GM23338 (cell line): Measurements from ENCODE around the gene CTBP2. TPM values are rescaled to one million over a fixed set of nuclear protein-coding genes. Genes with fewer than 3 reads are reported as not detected.

ENCODE experiments used
- ATAC-seq: fragments of 200-7000 bp; cut with Tn5 transposase; 3 replicates; pipeline ENCODE4 v1.9.1; 2020
- DNase-seq: peaks from one replicate; pipeline ENCODE4 v3.0.0-alpha.2; 2015; ENCODE audit warnings: low spot score
- H2AFZ ChIP-seq: fragments of 200-600 bp; sonication (generic); 2 replicates; pipeline ENCODE4 v1.8.0; 2016; ENCODE audit warnings: antibody characterized with exemption, mild to moderate bottlenecking, moderate library complexity
- H3F3A ChIP-seq: fragments of 200-600 bp; sonication (generic); replicated peaks from 2 replicates; pipeline ENCODE4 v1.8.0; 2017; ENCODE audit warnings: antibody characterized with exemption, mixed run types, low read depth
- H3K27ac ChIP-seq: fragments of 200-600 bp; sonication (generic); 2 replicates; pipeline ENCODE4 v1.6.1; 2016; ENCODE audit warnings: low read depth
- H3K27me3 ChIP-seq: fragments of 200-600 bp; sonication (generic); 2 replicates; pipeline ENCODE4 v1.8.0; 2016; ENCODE audit warnings: mild to moderate bottlenecking, mixed run types, moderate library complexity; ENCODE audit not compliant: insufficient read depth
- H3K36me3 ChIP-seq: fragments of 200-600 bp; sonication (generic); 2 replicates; pipeline ENCODE4 v1.8.0; 2016; ENCODE audit warnings: mild to moderate bottlenecking; ENCODE audit not compliant: insufficient read depth
- H3K4me1 ChIP-seq: fragments of 200-600 bp; sonication (generic); 2 replicates; pipeline ENCODE4 v1.8.0; 2016; ENCODE audit warnings: mild to moderate bottlenecking, moderate library complexity; ENCODE audit not compliant: insufficient read depth
- H3K4me2 ChIP-seq: fragments of 200-600 bp; sonication (generic); 2 replicates; pipeline ENCODE4 v1.7.1; 2017; ENCODE audit warnings: mixed run types
- H3K4me3 ChIP-seq: fragments of 200-600 bp; sonication (generic); 2 replicates; pipeline ENCODE4 v1.6.1; 2016; ENCODE audit warnings: mixed run types
- H3K79me2 ChIP-seq: fragments of 200-600 bp; sonication (generic); replicated peaks from 2 replicates; pipeline ENCODE4 v1.8.0; 2017; ENCODE audit warnings: mild to moderate bottlenecking; ENCODE audit not compliant: insufficient read depth
- H3K9me2 ChIP-seq: fragments of 200-600 bp; sonication (generic); 2 replicates; pipeline ENCODE4 v1.8.0; 2017; ENCODE audit not compliant: insufficient read depth
- H4K20me1 ChIP-seq: fragments of 200-600 bp; sonication (generic); replicated peaks from 2 replicates; pipeline ENCODE4 v1.8.0; 2017; ENCODE audit warnings: mild to moderate bottlenecking; ENCODE audit not compliant: insufficient read depth
- H3K27ac Mint-ChIP-seq: 2 replicates; pipeline ENCODE4 v1.8.0; 2020; ENCODE audit warnings: inconsistent platforms, mild to moderate bottlenecking, moderate library complexity, mixed read lengths
- H3K27me3 Mint-ChIP-seq: 3 replicates; pipeline ENCODE4 v1.8.0; 2022; ENCODE audit warnings: low read depth, mild to moderate bottlenecking, moderate library complexity, mixed read lengths, inconsistent platforms; ENCODE audit not compliant: insufficient read depth, poor library complexity
- H3K36me3 Mint-ChIP-seq: 3 replicates; pipeline ENCODE4 v1.8.0; 2021; ENCODE audit warnings: low read depth, mild to moderate bottlenecking, inconsistent platforms, moderate library complexity, mixed read lengths
- H3K4me1 Mint-ChIP-seq: 3 replicates; pipeline ENCODE4 v1.8.0; 2020; ENCODE audit warnings: mild to moderate bottlenecking, inconsistent platforms, mixed read lengths
- H3K4me3 Mint-ChIP-seq: 3 replicates; pipeline ENCODE4 v1.8.0; 2021; ENCODE audit warnings: moderate library complexity, mild to moderate bottlenecking, inconsistent platforms, mixed read lengths
- H3K9me3 Mint-ChIP-seq: 3 replicates; pipeline ENCODE4 v1.8.0; 2020; ENCODE audit warnings: moderate library complexity, mild to moderate bottlenecking, inconsistent platforms, mixed read lengths
- CREB1 ChIP-seq: fragments of 250-450 bp; sonication (Bioruptor Pico); IDR thresholded peaks from 2 replicates; pipeline ENCODE4 v1.5.0; 2020; ENCODE audit warnings: low read depth, mild to moderate bottlenecking, moderate library complexity
- ETS1 ChIP-seq: IDR thresholded peaks from 2 replicates; pipeline ENCODE4 v1.6.1; 2016; ENCODE audit warnings: antibody characterized with exemption
- EZH2 ChIP-seq: fragments of 200-600 bp; sonication (generic); IDR thresholded peaks from one replicate; pipeline ENCODE4 v1.8.0; 2017; ENCODE audit warnings: antibody characterized with exemption, mild to moderate bottlenecking, low read depth; ENCODE audit not compliant: unreplicated experiment
- EZH2phosphoT487 ChIP-seq: fragments of 200-600 bp; sonication (generic); IDR thresholded peaks from one replicate; pipeline ENCODE4 v1.8.1; 2018; ENCODE audit warnings: antibody characterized with exemption; ENCODE audit not compliant: unreplicated experiment
- JUNB ChIP-seq: IDR thresholded peaks from one replicate; pipeline ENCODE4 v1.6.1; 2016; ENCODE audit warnings: antibody characterized with exemption; ENCODE audit not compliant: unreplicated experiment
- POLR2AphosphoS5 ChIP-seq: IDR thresholded peaks from 2 replicates; pipeline ENCODE4 v1.6.1; 2016; ENCODE audit warnings: antibody characterized with exemption, low read depth
- polyA plus RNA-seq: library from polyadenylated mRNA; unstranded; fragments of >200 nt; fragmentation: Nextera tagmentation; extraction: Ambion mirVana; gene quantifications from 2 replicates; pipeline ENCODE4 v1.2.1, GENCODE V29; 2016
- total RNA-seq: library from RNA; depleted of rRNA; stranded (reverse); fragments of >200 nt; shearing (Covaris generic); gene quantifications from 2 replicates; pipeline ENCODE4 v1.2.3, GENCODE V29; 2014
- TF ChIP-seq, protein P1 (sequence below): fragments of 250-450 bp; sonication (Bioruptor Pico); IDR thresholded peaks from 2 replicates; pipeline ENCODE4 v1.5.0; 2020; ENCODE audit warnings: mild to moderate bottlenecking, moderate library complexity

Gene CTBP2
- total and polyA plus RNA-seq, 2 experiments from 2014 or later, result 133 to 265 TPM

DNA sequence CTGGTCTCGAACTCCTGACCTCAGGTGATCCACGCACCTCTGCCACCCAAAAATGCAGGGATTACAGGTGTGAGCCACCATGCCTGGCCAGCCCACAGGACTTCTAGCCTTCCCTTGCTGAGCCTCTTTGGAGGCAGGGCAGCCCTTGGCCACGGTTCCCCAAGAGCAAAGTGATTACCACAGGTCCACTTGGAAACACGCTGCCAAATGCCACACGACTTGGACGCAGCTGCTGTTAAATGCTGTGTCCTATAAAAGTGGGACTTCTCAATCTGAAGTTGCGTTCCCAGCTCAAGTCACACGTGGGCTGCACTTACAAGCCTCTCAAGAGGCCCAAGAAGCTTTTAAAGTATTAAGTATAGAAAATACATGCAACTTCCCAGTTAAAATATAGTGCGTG is 30.1 kb downstream of the CTBP2 start:
- H3K4me2 ChIP-seq, result no peak overlapping the region
- H3K27me3 ChIP-seq, result no peaks in the 10 kb centered on the region
- Mint-ChIP-seq H3K9me3 (no peaks in the 10 kb centered on the region), H3K27ac (no peak overlapping the region; the same call in 1 of the 2 replicates), H3K36me3 (peaks cover 87% of the 10 kb centered on the region), H3K27me3 (peaks cover 15% of the 10 kb centered on the region), H3K4me1 (peaks cover 88% of the 10 kb centered on the region), H3K4me3 (no peak overlapping the region)
- peaks cover 91% of the 10 kb centered on the region for H4K20me1 ChIP-seq
- 0 out of 2 replicates have a peak, but pooled peaks cover 2% of the 10 kb centered on the region for H3K9me2 ChIP-seq
- H3F3A ChIP-seq, result peaks cover 8% of the 10 kb centered on the region; the same call in 1 of the 2 replicates
- peaks cover 100% of the 10 kb centered on the region for H3K79me2 ChIP-seq
- DNase-seq (no peak), ATAC-seq (no peak)
- no peak overlapping the region for H3K4me3 ChIP-seq
- peaks cover 86% of the 10 kb centered on the region for H3K4me1 ChIP-seq
- TF ChIP-seq ETS1 (no peak), POLR2AphosphoS5 (0 out of 2 replicates have a peak, but pooled peaks have one; percentile 25)
- peak overlapping the region; percentile 55; the same call in 1 of the 2 replicates for H3K27ac ChIP-seq
- no peak overlapping the region for H2AFZ ChIP-seq
- peaks cover 23% of the 10 kb centered on the region for H3K36me3 ChIP-seq

DNA sequence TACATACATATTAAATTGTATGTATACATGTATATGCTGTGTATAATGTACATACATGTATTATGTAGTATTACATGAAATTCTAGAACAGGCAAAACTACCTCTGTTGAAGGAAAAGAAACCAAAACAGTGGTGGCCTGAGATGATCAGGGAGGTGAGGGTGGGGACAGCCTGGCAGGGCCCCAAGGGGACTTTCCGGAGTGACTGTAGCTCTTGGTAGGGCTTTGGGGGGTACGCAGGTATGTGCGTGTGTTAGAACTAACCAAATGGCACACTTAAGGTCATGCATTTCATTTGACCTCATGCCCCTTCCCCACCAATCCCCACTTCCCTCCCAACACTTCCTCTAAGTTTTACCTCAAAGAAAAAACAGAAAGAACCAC is 31.3 kb downstream of the CTBP2 start:
- Mint-ChIP-seq H3K4me1 (peaks cover 85% of the 10 kb centered on the region), H3K9me3 (no peaks in the 10 kb centered on the region), H3K4me3 (no peak overlapping the region), H3K27me3 (peaks cover 10% of the 10 kb centered on the region), H3K27ac (no peak overlapping the region), H3K36me3 (peaks cover 87% of the 10 kb centered on the region)
- no peak for ATAC-seq
- peaks cover 88% of the 10 kb centered on the region for H3K4me1 ChIP-seq
- H2AFZ ChIP-seq, result no peak overlapping the region
- H4K20me1 ChIP-seq, result peaks cover 98% of the 10 kb centered on the region
- TF ChIP-seq JUNB, result no peak
- no peak for TF ChIP-seq CREB1 (CRISPR knock-in tag)
- peaks cover 28% of the 10 kb centered on the region for H3K36me3 ChIP-seq
- DNase-seq, result no peak
- H3K9me2 ChIP-seq, result 0 out of 2 replicates have a peak, but pooled peaks cover 2% of the 10 kb centered on the region
- peaks cover 100% of the 10 kb centered on the region for H3K79me2 ChIP-seq
- no peaks in the 10 kb centered on the region for H3K27me3 ChIP-seq
- H3F3A ChIP-seq, result peaks cover 8% of the 10 kb centered on the region; the same call in 1 of the 2 replicates
- peak overlapping the region; percentile 55; the same call in 1 of the 2 replicates for H3K27ac ChIP-seq
- no peak overlapping the region for H3K4me2 ChIP-seq
- H3K4me3 ChIP-seq, result no peak overlapping the region

- Histone ChIP-seq H3K4me1 (peaks cover 88% of the 10 kb centered on the region), H3K27ac (peak overlapping the region; percentile 72; the same call in 1 of the 2 replicates), H3K79me2 (peaks cover 100% of the 10 kb centered on the region), H2AFZ (no peak overlapping the region), H3K4me3 (no peak overlapping the region), H3K36me3 (peaks cover 29% of the 10 kb centered on the region), H3K9me2 (0 out of 2 replicates have a peak, but pooled peaks cover 2% of the 10 kb centered on the region), H3F3A (0 out of 2 replicates have a peak, but pooled peaks cover 8% of the 10 kb centered on the region), H3K4me2 (no peak overlapping the region), H3K27me3 (no peaks in the 10 kb centered on the region), H4K20me1 (peaks cover 98% of the 10 kb centered on the region)
- peaks cover 87% of the 10 kb centered on the region for H3K36me3 Mint-ChIP-seq
- peak overlapping the region; percentile 29 for H3K27ac Mint-ChIP-seq
- no peaks in the 10 kb centered on the region for H3K9me3 Mint-ChIP-seq
- peaks cover 85% of the 10 kb centered on the region for H3K4me1 Mint-ChIP-seq
- no peak for DNase-seq
- H3K4me3 Mint-ChIP-seq, result no peak overlapping the region; the same call in 2 of the 3 replicates
- ATAC-seq, result no peak
- H3K27me3 Mint-ChIP-seq, result peaks cover 8% of the 10 kb centered on the region
- TF ChIP-seq EZH2phosphoT487 (no peak), JUNB (no peak), EZH2 (no peak)
- TF ChIP-seq, protein P1, sequence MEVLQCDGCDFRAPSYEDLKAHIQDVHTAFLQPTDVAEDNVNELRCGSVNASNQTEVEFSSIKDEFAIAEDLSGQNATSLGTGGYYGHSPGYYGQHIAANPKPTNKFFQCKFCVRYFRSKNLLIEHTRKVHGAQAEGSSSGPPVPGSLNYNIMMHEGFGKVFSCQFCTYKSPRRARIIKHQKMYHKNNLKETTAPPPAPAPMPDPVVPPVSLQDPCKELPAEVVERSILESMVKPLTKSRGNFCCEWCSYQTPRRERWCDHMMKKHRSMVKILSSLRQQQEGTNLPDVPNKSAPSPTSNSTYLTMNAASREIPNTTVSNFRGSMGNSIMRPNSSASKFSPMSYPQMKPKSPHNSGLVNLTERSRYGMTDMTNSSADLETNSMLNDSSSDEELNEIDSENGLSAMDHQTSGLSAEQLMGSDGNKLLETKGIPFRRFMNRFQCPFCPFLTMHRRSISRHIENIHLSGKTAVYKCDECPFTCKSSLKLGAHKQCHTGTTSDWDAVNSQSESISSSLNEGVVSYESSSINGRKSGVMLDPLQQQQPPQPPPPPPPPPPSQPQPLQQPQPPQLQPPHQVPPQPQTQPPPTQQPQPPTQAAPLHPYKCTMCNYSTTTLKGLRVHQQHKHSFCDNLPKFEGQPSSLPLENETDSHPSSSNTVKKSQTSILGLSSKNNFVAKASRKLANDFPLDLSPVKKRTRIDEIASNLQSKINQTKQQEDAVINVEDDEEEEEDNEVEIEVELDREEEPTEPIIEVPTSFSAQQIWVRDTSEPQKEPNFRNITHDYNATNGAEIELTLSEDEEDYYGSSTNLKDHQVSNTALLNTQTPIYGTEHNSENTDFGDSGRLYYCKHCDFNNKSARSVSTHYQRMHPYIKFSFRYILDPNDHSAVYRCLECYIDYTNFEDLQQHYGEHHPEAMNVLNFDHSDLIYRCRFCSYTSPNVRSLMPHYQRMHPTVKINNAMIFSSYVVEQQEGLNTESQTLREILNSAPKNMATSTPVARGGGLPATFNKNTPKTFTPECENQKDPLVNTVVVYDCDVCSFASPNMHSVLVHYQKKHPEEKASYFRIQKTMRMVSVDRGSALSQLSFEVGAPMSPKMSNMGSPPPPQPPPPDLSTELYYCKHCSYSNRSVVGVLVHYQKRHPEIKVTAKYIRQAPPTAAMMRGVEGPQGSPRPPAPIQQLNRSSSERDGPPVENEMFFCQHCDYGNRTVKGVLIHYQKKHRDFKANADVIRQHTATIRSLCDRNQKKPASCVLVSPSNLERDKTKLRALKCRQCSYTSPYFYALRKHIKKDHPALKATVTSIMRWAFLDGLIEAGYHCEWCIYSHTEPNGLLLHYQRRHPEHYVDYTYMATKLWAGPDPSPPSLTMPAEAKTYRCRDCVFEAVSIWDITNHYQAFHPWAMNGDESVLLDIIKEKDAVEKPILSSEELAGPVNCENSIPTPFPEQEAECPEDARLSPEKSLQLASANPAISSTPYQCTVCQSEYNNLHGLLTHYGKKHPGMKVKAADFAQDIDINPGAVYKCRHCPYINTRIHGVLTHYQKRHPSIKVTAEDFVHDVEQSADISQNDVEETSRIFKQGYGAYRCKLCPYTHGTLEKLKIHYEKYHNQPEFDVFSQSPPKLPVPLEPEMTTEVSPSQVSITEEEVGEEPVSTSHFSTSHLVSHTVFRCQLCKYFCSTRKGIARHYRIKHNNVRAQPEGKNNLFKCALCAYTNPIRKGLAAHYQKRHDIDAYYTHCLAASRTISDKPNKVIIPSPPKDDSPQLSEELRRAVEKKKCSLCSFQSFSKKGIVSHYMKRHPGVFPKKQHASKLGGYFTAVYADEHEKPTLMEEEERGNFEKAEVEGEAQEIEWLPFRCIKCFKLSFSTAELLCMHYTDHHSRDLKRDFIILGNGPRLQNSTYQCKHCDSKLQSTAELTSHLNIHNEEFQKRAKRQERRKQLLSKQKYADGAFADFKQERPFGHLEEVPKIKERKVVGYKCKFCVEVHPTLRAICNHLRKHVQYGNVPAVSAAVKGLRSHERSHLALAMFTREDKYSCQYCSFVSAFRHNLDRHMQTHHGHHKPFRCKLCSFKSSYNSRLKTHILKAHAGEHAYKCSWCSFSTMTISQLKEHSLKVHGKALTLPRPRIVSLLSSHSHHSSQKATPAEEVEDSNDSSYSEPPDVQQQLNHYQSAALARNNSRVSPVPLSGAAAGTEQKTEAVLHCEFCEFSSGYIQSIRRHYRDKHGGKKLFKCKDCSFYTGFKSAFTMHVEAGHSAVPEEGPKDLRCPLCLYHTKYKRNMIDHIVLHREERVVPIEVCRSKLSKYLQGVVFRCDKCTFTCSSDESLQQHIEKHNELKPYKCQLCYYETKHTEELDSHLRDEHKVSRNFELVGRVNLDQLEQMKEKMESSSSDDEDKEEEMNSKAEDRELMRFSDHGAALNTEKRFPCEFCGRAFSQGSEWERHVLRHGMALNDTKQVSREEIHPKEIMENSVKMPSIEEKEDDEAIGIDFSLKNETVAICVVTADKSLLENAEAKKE (CRISPR knock-in tag), result no peak
Observed at GRCh38 chr10:125128397-125129075, 31.8 kb downstream of the CTBP2 start.
